Measurements from ENCODE around the gene GJA8. TPM values are rescaled to one million over a fixed set of nuclear protein-coding genes. Genes with fewer than 3 reads are reported as not detected.
"Not testable (repeated sequence)": the region's sequence is repeated elsewhere in the genome, so short reads cannot be mapped to it uniquely, and the experiment has no call there.

The GJA8 gene
- total and polyA plus RNA-seq, 2 donors from 2014 or later = 2.4 TPM; not detected in 1

DNA sequence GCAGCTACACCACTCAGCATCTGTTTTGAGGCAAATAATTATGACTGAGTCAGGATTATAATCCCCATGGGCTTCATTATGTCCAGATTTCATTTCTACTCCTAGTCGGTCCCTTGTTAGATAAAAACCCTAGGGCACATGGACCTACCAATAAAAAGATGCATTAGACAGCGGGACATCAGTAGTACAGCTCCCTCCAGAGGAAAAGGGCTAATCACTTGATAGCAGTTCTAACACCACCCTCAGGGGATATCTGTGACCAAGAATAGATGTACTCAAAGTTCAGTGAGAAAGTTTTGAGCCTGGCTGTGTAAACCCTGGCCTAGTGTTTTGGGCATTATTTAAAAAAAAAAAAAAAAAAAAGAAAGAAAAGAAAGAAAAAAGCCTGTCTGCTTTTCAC is 10.0 kb downstream of the GJA8 start:
- Histone ChIP-seq H3K4me3 (ENCODE audit: low read length in 3 of 3) (no peak overlapping the region), H3K27ac (ENCODE audit: low read depth in 2 of 2, low read length in 2 of 2) (no peak overlapping the region), H3K9me3 (ENCODE audit: control insufficient read depth in 2 of 3, insufficient read depth in 1 of 3, low read length in 3 of 3) (no peaks in the 10 kb centered on the region), H3K9ac (ENCODE audit: low read length in 3 of 3) (no peak overlapping the region), H3K4me1 (ENCODE audit: control insufficient read depth in 2 of 3, insufficient read depth in 2 of 3, low read depth in 1 of 3, low read length in 3 of 3) (no peaks in the 10 kb centered on the region), H3K27me3 (ENCODE audit: control insufficient read depth, insufficient read depth, low read length) (no peaks in the 10 kb centered on the region), H3K36me3 (ENCODE audit: control insufficient read depth in 2 of 3, insufficient read depth in 3 of 3, low read length in 3 of 3) (no peaks in the 10 kb centered on the region)
- FAIRE-seq (no peak), DNase-seq (no peak)
- no peak for TF ChIP-seq CTCF (IDR thresholded peaks at IDR 0.05; ENCODE audit: borderline replicate concordance, extremely low read depth, insufficient read depth)
- intact Hi-C loops (cut with DNase I) = no loop called here

- no peak overlapping the region for H3K4me3 ChIP-seq (ENCODE audit: low read length in 3 of 3)
- no peaks in the 10 kb centered on the region for H3K36me3 ChIP-seq (ENCODE audit: control insufficient read depth in 2 of 3, insufficient read depth in 3 of 3, low read length in 3 of 3)
- DNase-seq (no peak), FAIRE-seq (no peak)
- no peaks in the 10 kb centered on the region for H3K27me3 ChIP-seq (ENCODE audit: control insufficient read depth, insufficient read depth, low read length)
- no peak for TF ChIP-seq CTCF (IDR thresholded peaks at IDR 0.05; ENCODE audit: borderline replicate concordance, extremely low read depth, insufficient read depth)
- no peak overlapping the region for H3K9ac ChIP-seq (ENCODE audit: low read length in 3 of 3)
- intact Hi-C loops (cut with DNase I) = no loop called here
- H3K27ac ChIP-seq (ENCODE audit: low read depth in 2 of 2, low read length in 2 of 2) = no peak overlapping the region
- no peaks in the 10 kb centered on the region for H3K9me3 ChIP-seq (ENCODE audit: control insufficient read depth in 2 of 3, insufficient read depth in 1 of 3, low read length in 3 of 3)
- no peaks in the 10 kb centered on the region for H3K4me1 ChIP-seq (ENCODE audit: control insufficient read depth in 2 of 3, insufficient read depth in 2 of 3, low read depth in 1 of 3, low read length in 3 of 3)
Measured at GRCh38 chr1:147913362-147913942, 10.9 kb downstream of the GJA8 start.

- intact Hi-C loops (cut with DNase I) = no loop called here
- no peak for TF ChIP-seq CTCF (IDR thresholded peaks at IDR 0.05; ENCODE audit: borderline replicate concordance, extremely low read depth, insufficient read depth)
- DNase-seq = no peak
- Histone ChIP-seq H3K27me3 (ENCODE audit: control insufficient read depth, insufficient read depth, low read length) (no peaks in the 10 kb centered on the region), H3K4me1 (ENCODE audit: control insufficient read depth in 2 of 3, insufficient read depth in 2 of 3, low read depth in 1 of 3, low read length in 3 of 3) (no peaks in the 10 kb centered on the region), H3K27ac (ENCODE audit: low read depth in 2 of 2, low read length in 2 of 2) (no peak overlapping the region), H3K9ac (ENCODE audit: low read length in 3 of 3) (no peak overlapping the region), H3K9me3 (ENCODE audit: control insufficient read depth in 2 of 3, insufficient read depth in 1 of 3, low read length in 3 of 3) (no peaks in the 10 kb centered on the region), H3K36me3 (ENCODE audit: control insufficient read depth in 2 of 3, insufficient read depth in 3 of 3, low read length in 3 of 3) (no peaks in the 10 kb centered on the region), H3K4me3 (ENCODE audit: low read length in 3 of 3) (no peak overlapping the region)
- FAIRE-seq = no peak
Measured at GRCh38 chr1:147919896-147920295, 17.3 kb downstream of the GJA8 start.

DNA sequence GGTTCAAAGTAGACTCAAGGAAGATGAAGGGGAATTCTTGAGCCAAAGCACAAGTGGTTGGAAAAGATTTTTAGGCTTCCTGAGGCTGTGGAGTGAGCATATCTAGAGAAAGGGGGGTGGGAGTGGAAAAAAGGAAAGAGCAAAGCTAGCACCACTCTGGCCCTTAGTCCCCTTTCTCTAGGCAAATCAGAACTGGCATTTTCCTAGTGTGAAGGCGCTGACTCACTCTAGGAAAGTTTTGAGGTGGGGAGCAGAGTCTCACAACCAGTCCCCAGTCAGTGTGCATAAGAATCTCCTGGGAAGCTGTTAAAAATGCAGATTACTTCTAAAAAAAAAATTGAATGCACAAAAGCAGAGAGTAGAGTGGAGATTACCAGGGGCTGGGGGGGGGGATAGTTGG is 22.2 kb downstream of the GJA8 start:
- Histone ChIP-seq H3K4me1 (ENCODE audit: control insufficient read depth in 2 of 3, insufficient read depth in 2 of 3, low read depth in 1 of 3, low read length in 3 of 3) (no peaks in the 10 kb centered on the region), H3K36me3 (ENCODE audit: control insufficient read depth in 2 of 3, insufficient read depth in 3 of 3, low read length in 3 of 3) (no peaks in the 10 kb centered on the region), H3K4me3 (ENCODE audit: low read length in 3 of 3) (no peak overlapping the region), H3K27me3 (ENCODE audit: control insufficient read depth, insufficient read depth, low read length) (no peaks in the 10 kb centered on the region), H3K27ac (ENCODE audit: low read depth in 2 of 2, low read length in 2 of 2) (no peak overlapping the region), H3K9me3 (ENCODE audit: control insufficient read depth in 2 of 3, insufficient read depth in 1 of 3, low read length in 3 of 3) (no peaks in the 10 kb centered on the region), H3K9ac (ENCODE audit: low read length in 3 of 3) (no peak overlapping the region)
- intact Hi-C loops (cut with DNase I) = no loop called here
- DNase-seq = no peak
- no peak for TF ChIP-seq CTCF (IDR thresholded peaks at IDR 0.05; ENCODE audit: borderline replicate concordance, extremely low read depth, insufficient read depth)
- FAIRE-seq = no peak

GRCh38 chr1:147927215-147927614 is 24.6 kb downstream of the GJA8 start:
- H3K27ac ChIP-seq (ENCODE audit: low read depth in 2 of 2, low read length in 2 of 2); H3K36me3 ChIP-seq (ENCODE audit: control insufficient read depth in 2 of 3, insufficient read depth in 3 of 3, low read length in 3 of 3); H3K4me3 ChIP-seq (ENCODE audit: low read length in 3 of 3); intact Hi-C loops (cut with DNase I); H3K27me3 ChIP-seq (ENCODE audit: control insufficient read depth, insufficient read depth, low read length); H3K9me3 ChIP-seq (ENCODE audit: control insufficient read depth in 2 of 3, insufficient read depth in 1 of 3, low read length in 3 of 3); H3K4me1 ChIP-seq (ENCODE audit: control insufficient read depth in 2 of 3, insufficient read depth in 2 of 3, low read depth in 1 of 3, low read length in 3 of 3); FAIRE-seq; H3K9ac ChIP-seq (ENCODE audit: low read length in 3 of 3); DNase-seq: not testable (repeated sequence)
